Measurements from ENCODE around the gene MORN4. TPM values are rescaled to one million over a fixed set of nuclear protein-coding genes. Genes with fewer than 3 reads are reported as not detected.

The MORN4 gene
- total RNA-seq, 3 donors from 2014 or later (not counting 1 experiment from before 2014, with no cell fraction given) = 0.14 to 2.0 (median 1.6) TPM

- Mint-ChIP-seq H3K4me3 (no peak overlapping the region), H3K27ac (no peak overlapping the region), H3K9me3 (no peaks in the 10 kb centered on the region), H3K27me3 (ENCODE audit: low read depth in 2 of 2) (peaks cover 1 to 3% of the 10 kb centered on the region in 2 donors), H3K36me3 (no peaks in the 10 kb centered on the region), H3K4me1 (peaks cover 6 to 9% of the 10 kb centered on the region in 2 donors)
- Histone ChIP-seq H3K4me1 (ENCODE audit: control insufficient read depth, insufficient read depth, low read length) (peaks cover 6% of the 10 kb centered on the region), H3K9me3 (ENCODE audit: control insufficient read depth, insufficient read depth, low read length) (no peaks in the 10 kb centered on the region), H3K27ac (ENCODE audit: low read length) (no peak overlapping the region), H3K4me3 (ENCODE audit: low read length) (no peak overlapping the region), H3K36me3 (ENCODE audit: control insufficient read depth, insufficient read depth, low read length) (no peaks in the 10 kb centered on the region), H3K27me3 (ENCODE audit: control insufficient read depth, insufficient read depth, low read length) (no peaks in the 10 kb centered on the region)
- WGBS (ENCODE audit: insufficient coverage) = 89% methylated on average over 3 of the region's 3 CpGs
- no peak for DNase-seq
- no peak for TF ChIP-seq CTCF (IDR thresholded peaks at IDR 0.05)
- intact Hi-C loops (cut with micrococcal nuclease) = no loop called here
- ATAC-seq = no peak
Observed at GRCh38 chr10:97628228-97628627, 5.1 kb downstream of the MORN4 start.

- Mint-ChIP-seq H3K27ac (no peak overlapping the region), H3K4me1 (peaks cover 1 to 4% of the 10 kb centered on the region in 2 donors), H3K9me3 (no peaks in the 10 kb centered on the region), H3K27me3 (ENCODE audit: low read depth in 2 of 2) (no peaks in the 10 kb centered on the region), H3K4me3 (no peak overlapping the region), H3K36me3 (no peaks in the 10 kb centered on the region)
- 90% methylated on average over 4 of the region's 4 CpGs for WGBS (ENCODE audit: insufficient coverage)
- Histone ChIP-seq H3K36me3 (ENCODE audit: control insufficient read depth, insufficient read depth, low read length) (no peaks in the 10 kb centered on the region), H3K27ac (ENCODE audit: low read length) (no peak overlapping the region), H3K27me3 (ENCODE audit: control insufficient read depth, insufficient read depth, low read length) (no peaks in the 10 kb centered on the region), H3K9me3 (ENCODE audit: control insufficient read depth, insufficient read depth, low read length) (no peaks in the 10 kb centered on the region), H3K4me3 (ENCODE audit: low read length) (no peak overlapping the region), H3K4me1 (ENCODE audit: control insufficient read depth, insufficient read depth, low read length) (peaks cover 2% of the 10 kb centered on the region)
- TF ChIP-seq CTCF (IDR thresholded peaks at IDR 0.05) = no peak
- intact Hi-C loops (cut with micrococcal nuclease) = no loop called here
- DNase-seq = no peak
- no peak for ATAC-seq
Observed at GRCh38 chr10:97627731-97628130, 5.6 kb downstream of the MORN4 start.

- TF ChIP-seq CTCF (IDR thresholded peaks at IDR 0.05) = no peak
- Mint-ChIP-seq H3K27ac (no peak overlapping the region), H3K36me3 (no peaks in the 10 kb centered on the region), H3K4me3 (no peak overlapping the region), H3K4me1 (no peaks in the 10 kb centered on the region), H3K9me3 (no peaks in the 10 kb centered on the region), H3K27me3 (ENCODE audit: low read depth in 2 of 2) (no peaks in the 10 kb centered on the region)
- no peaks in the 10 kb centered on the region for H3K9me3 ChIP-seq (ENCODE audit: control insufficient read depth, insufficient read depth, low read length)
- intact Hi-C loops (cut with micrococcal nuclease) = no loop called here
- no peaks in the 10 kb centered on the region for H3K4me1 ChIP-seq (ENCODE audit: control insufficient read depth, insufficient read depth, low read length)
- WGBS (ENCODE audit: insufficient coverage) = 88% methylated on average over 1 of the region's 1 CpG
- DNase-seq (no peak), ATAC-seq (no peak)
- no peak overlapping the region for H3K4me3 ChIP-seq (ENCODE audit: low read length)
- no peak overlapping the region for H3K27ac ChIP-seq (ENCODE audit: low read length)
- H3K36me3 ChIP-seq (ENCODE audit: control insufficient read depth, insufficient read depth, low read length) = no peaks in the 10 kb centered on the region
- no peaks in the 10 kb centered on the region for H3K27me3 ChIP-seq (ENCODE audit: control insufficient read depth, insufficient read depth, low read length)
Observed at GRCh38 chr10:97623277-97623676, 10.0 kb downstream of the MORN4 start.

- H3K4me3 Mint-ChIP-seq = no peak overlapping the region
- Histone ChIP-seq H3K27me3 (ENCODE audit: control insufficient read depth, insufficient read depth, low read length) (no peaks in the 10 kb centered on the region), H3K4me1 (ENCODE audit: control insufficient read depth, insufficient read depth, low read length) (no peaks in the 10 kb centered on the region), H3K27ac (ENCODE audit: low read length) (no peak overlapping the region), H3K4me3 (ENCODE audit: low read length) (no peak overlapping the region), H3K36me3 (ENCODE audit: control insufficient read depth, insufficient read depth, low read length) (no peaks in the 10 kb centered on the region), H3K9me3 (ENCODE audit: control insufficient read depth, insufficient read depth, low read length) (no peaks in the 10 kb centered on the region)
- 100% methylated on average over 1 of the region's 4 CpGs for WGBS (ENCODE audit: insufficient coverage)
- ATAC-seq = no peak
- no peaks in the 10 kb centered on the region for H3K9me3 Mint-ChIP-seq
- H3K27me3 Mint-ChIP-seq (ENCODE audit: low read depth in 2 of 2) = no peaks in the 10 kb centered on the region
- intact Hi-C loops (cut with micrococcal nuclease) = no loop called here
- no peak for DNase-seq
- no peaks in the 10 kb centered on the region for H3K36me3 Mint-ChIP-seq
- no peak for TF ChIP-seq CTCF (IDR thresholded peaks at IDR 0.05)
- H3K27ac Mint-ChIP-seq = no peak overlapping the region
- H3K4me1 Mint-ChIP-seq = no peaks in the 10 kb centered on the region
Observed at GRCh38 chr10:97618733-97619132, 14.6 kb downstream of the MORN4 start.
